ENCODE data around the gene CMIP.

Gene CMIP

GRCh38 chr16:81551151-81551808 is 106.7 kb downstream of the CMIP start:
- in situ Hi-C loops (cut with HindIII; ENCODE audit: low sequenced_read_pairs): no loop called here
- TF ChIP-seq CTCF (IDR thresholded peaks at IDR 0.05; ENCODE audit: low read depth, low read length): no peak
- H3K4me3 ChIP-seq (ENCODE audit: low read depth, low read length): no peak overlapping the region
- peak; percentile 46 for DNase-seq (ENCODE audit: low read depth, low spot score)

GRCh38 chr16:81551821-81552304 is 107.3 kb downstream of the CMIP start:
- H3K4me3 ChIP-seq (ENCODE audit: low read depth, low read length): no peak overlapping the region
- TF ChIP-seq CTCF (IDR thresholded peaks at IDR 0.05; ENCODE audit: low read depth, low read length): no peak
- in situ Hi-C loops (cut with HindIII; ENCODE audit: low sequenced_read_pairs): no loop called here
- DNase-seq (ENCODE audit: low read depth, low spot score): no peak

- in situ Hi-C loops (cut with HindIII; ENCODE audit: low sequenced_read_pairs): no loop called here
- peak; percentile 5 for TF ChIP-seq CTCF (IDR thresholded peaks at IDR 0.05; ENCODE audit: low read depth, low read length)
- H3K4me3 ChIP-seq (ENCODE audit: low read depth, low read length): no peak overlapping the region
- no peak for DNase-seq (ENCODE audit: low read depth, low spot score)
These were observed 108.1 kb downstream of the CMIP start for GRCh38 chr16:81552743-81553079.

GRCh38 chr16:81553080-81553813 is 108.6 kb downstream of the CMIP start:
- no peak overlapping the region for H3K4me3 ChIP-seq (ENCODE audit: low read depth, low read length)
- no peak for DNase-seq (ENCODE audit: low read depth, low spot score)
- no peak for TF ChIP-seq CTCF (IDR thresholded peaks at IDR 0.05; ENCODE audit: low read depth, low read length)
- in situ Hi-C loops (cut with HindIII; ENCODE audit: low sequenced_read_pairs): no loop called here

GRCh38 chr16:81553814-81554675 is 109.4 kb downstream of the CMIP start:
- no peak for DNase-seq (ENCODE audit: low read depth, low spot score)
- no peak for TF ChIP-seq CTCF (IDR thresholded peaks at IDR 0.05; ENCODE audit: low read depth, low read length)
- no peak overlapping the region for H3K4me3 ChIP-seq (ENCODE audit: low read depth, low read length)
- in situ Hi-C loops (cut with HindIII; ENCODE audit: low sequenced_read_pairs): no loop called here

GRCh38 chr16:81554979-81555378 is 110.4 kb downstream of the CMIP start:
- DNase-seq (ENCODE audit: low read depth, low spot score): no peak
- no peak overlapping the region for H3K4me3 ChIP-seq (ENCODE audit: low read depth, low read length)
- in situ Hi-C loops (cut with HindIII; ENCODE audit: low sequenced_read_pairs): no loop called here
- TF ChIP-seq CTCF (IDR thresholded peaks at IDR 0.05; ENCODE audit: low read depth, low read length): no peak
